Naive thymus-derived CD4-positive, alpha-beta T cell (primary cell): ENCODE measurements around the gene SLC25A4. TPM values are rescaled to one million over a fixed set of nuclear protein-coding genes. Genes with fewer than 3 reads are reported as not detected.
A peak's percentile ranks its signal among the peaks of the same experiment; 100 is the strongest.

Experiments used
- ATAC-seq: fragments of 150-1000 bp; cut with Tn5 transposase; 2 replicates; pipeline ENCODE4 v1.10.0; 2021; ENCODE audit warnings: mild to moderate bottlenecking, moderate library complexity
- CTCF ChIA-PET: fragments of 350-600 bp; sonication (Branson Sonifier 250); formaldehyde crosslinking; loops from one replicate; lab custom pipeline; 2021; ENCODE audit warnings: antibody characterized with exemption; lab: Charles Lee
- POLR2A ChIA-PET: fragments of 350-600 bp; sonication (Branson Sonifier 250); formaldehyde crosslinking; loops from one replicate; lab custom pipeline; 2021; ENCODE audit warnings: antibody characterized with exemption, inconsistent platforms; lab: Charles Lee
- DNase-seq, 9 donors: peaks; one replicate each; pipeline versions ENCODE4 v3.0.0 to v3.0.0-alpha.2; 2020 to 2022; ENCODE audit warnings: mixed read lengths in 1 of 9
- H3K27ac ChIP-seq: one replicate; pipeline ENCODE4 v1.7.0; 2013; ENCODE audit warnings: mild to moderate bottlenecking, low read depth, low read length, moderate library complexity
- H3K27me3 ChIP-seq, 2 donors: one replicate each; pipeline ENCODE4 v1.7.0; 2013; ENCODE audit warnings: low read length in 2 of 2, mild to moderate bottlenecking in 2 of 2, moderate library complexity in 2 of 2; ENCODE audit not compliant: control insufficient read depth in 2 of 2, insufficient read depth in 2 of 2
- H3K36me3 ChIP-seq, 3 experiments: 1 replicate in 2 of 3; 2 replicates in 1 of 3; pipeline ENCODE4 v1.7.0; 2013; ENCODE audit warnings: low read length in 3 of 3, mild to moderate bottlenecking in 3 of 3, moderate library complexity in 1 of 3; ENCODE audit not compliant: insufficient read depth in 3 of 3, control insufficient read depth in 2 of 3
- H3K4me1 ChIP-seq, 2 donors: one replicate each; pipeline ENCODE4 v1.7.0; 2013; ENCODE audit warnings: low read length in 2 of 2, mild to moderate bottlenecking in 2 of 2, moderate library complexity in 1 of 2; ENCODE audit not compliant: control insufficient read depth in 2 of 2, insufficient read depth in 2 of 2
- H3K4me3 ChIP-seq: 2 replicates; pipeline ENCODE4 v1.7.0; 2013; ENCODE audit warnings: mild to moderate bottlenecking, low read length
- H3K9me3 ChIP-seq, 3 experiments: 1 replicate in 2 of 3; 2 replicates in 1 of 3; pipeline ENCODE4 v1.7.0; 2013; ENCODE audit warnings: low read length in 3 of 3; ENCODE audit not compliant: control insufficient read depth in 2 of 3
- H3K27ac Mint-ChIP-seq, 9 donors: one replicate each; pipeline ENCODE4 v1.8.0; 2020 to 2022; ENCODE audit warnings: mixed read lengths in 9 of 9, mild to moderate bottlenecking in 8 of 9, moderate library complexity in 5 of 9, inconsistent platforms in 2 of 9
- H3K27me3 Mint-ChIP-seq, 5 donors: one replicate each; pipeline ENCODE4 v1.8.0; 2021 to 2022; ENCODE audit warnings: mixed read lengths in 5 of 5, mild to moderate bottlenecking in 1 of 5
- H3K36me3 Mint-ChIP-seq, 5 donors: one replicate each; pipeline ENCODE4 v1.8.0; 2020 to 2022; ENCODE audit warnings: mixed read lengths in 5 of 5, mild to moderate bottlenecking in 3 of 5, inconsistent platforms in 1 of 5
- H3K4me1 Mint-ChIP-seq, 7 donors: one replicate each; pipeline ENCODE4 v1.8.0; 2020 to 2022; ENCODE audit warnings: mixed read lengths in 7 of 7, mild to moderate bottlenecking in 3 of 7, inconsistent platforms in 1 of 7
- H3K4me3 Mint-ChIP-seq, 10 donors: one replicate each; pipeline ENCODE4 v1.8.0; 2020 to 2022; ENCODE audit warnings: mild to moderate bottlenecking in 10 of 10, mixed read lengths in 10 of 10, moderate library complexity in 6 of 10, inconsistent platforms in 2 of 10
- H3K9me3 Mint-ChIP-seq, 11 donors: one replicate each; pipeline ENCODE4 v1.8.0; 2020 to 2022; ENCODE audit warnings: mixed read lengths in 11 of 11, mild to moderate bottlenecking in 4 of 11, inconsistent platforms in 1 of 11, moderate library complexity in 1 of 11
- intact Hi-C, 2 donors: fragments of 100-400 bp; cut with micrococcal nuclease; formaldehyde crosslinking; loops; one replicate each; pipeline ENCODE4 v1.15.1; 2023
- polyA plus RNA-seq, 2 donors: library from polyadenylated mRNA; unstranded; fragments of 300-500 nt; fragmentation: Illumina TruSeq; gene quantifications; one replicate each; pipeline ENCODE4 v1.2.3, GENCODE V29; 2021
- total RNA-seq, 6 experiments: library from RNA in 5 of 6; stranded (reverse) in 5 of 6; gene quantifications; 1 replicate in 5 of 6; 2 replicates in 1 of 6; pipeline ENCODE4 v1.2.3 and lab custom pipeline; 2021 to 2026

Gene SLC25A4
- total and polyA plus RNA-seq, 7 experiments from 2014 or later, result 0.60 to 7.2 (median 3.8) TPM

DNA sequence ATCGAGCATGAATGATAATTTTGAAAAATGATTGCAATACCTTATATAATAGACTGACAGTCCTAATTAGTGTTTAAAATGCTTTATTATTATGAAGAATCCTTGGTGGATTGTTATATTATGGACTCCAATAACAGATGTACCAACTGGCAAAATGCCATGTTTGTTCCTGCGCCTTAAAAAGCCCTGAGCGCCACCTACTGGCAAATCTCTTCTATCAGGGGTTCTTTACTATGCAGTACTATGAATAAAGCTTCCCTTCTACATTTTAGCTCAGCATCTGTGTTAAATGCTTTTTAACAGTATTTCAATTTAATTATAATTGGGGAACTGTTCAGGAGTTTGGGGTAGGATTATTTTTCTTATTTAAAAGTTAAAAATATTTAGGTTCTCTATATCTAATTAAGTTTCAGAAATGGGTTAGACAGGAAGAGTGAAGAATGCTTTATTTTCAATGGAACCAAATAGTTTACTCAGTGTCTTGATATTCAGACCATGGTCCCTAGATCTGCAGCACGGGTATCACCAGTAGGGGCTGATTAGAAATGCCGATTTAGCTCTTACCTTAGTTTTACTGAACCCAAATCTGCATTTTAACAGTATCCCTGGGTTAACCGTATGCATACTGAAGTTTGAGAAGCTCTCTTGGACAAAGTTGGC is 40.7 kb downstream of the SLC25A4 start:
- ATAC-seq (peak; percentile 84), DNase-seq (peak; percentile 42 to 78 (median 73))
- no peaks in the 10 kb centered on the region for H3K4me1 ChIP-seq
- POLR2A ChIA-PET, result interaction anchor here (1.2 to 1.4 kb wide), 2 partner anchors 25 to 152 kb away, joined by 3 to 6 read pairs; partner anchors contain the start of gene SNX25
- H3K27ac ChIP-seq, result no peak overlapping the region
- CTCF ChIA-PET, result interaction anchor here (0.6 to 1.9 kb wide), 20 partner anchors 9 to 521 kb away, joined by 3 to 16 read pairs (median 4); partner anchors contain the start of gene SLC25A4
- H3K36me3 ChIP-seq, result peaks cover 0 to 7% (median 0%) of the 10 kb centered on the region in 3 experiments
- Mint-ChIP-seq H3K27me3 (no peaks in the 10 kb centered on the region), H3K9me3 (no peaks in the 10 kb centered on the region), H3K4me3 (no peak overlapping the region), H3K27ac (no peak overlapping the region), H3K36me3 (peaks cover 0 to 26% (median 15%) of the 10 kb centered on the region in 5 donors), H3K4me1 (peaks cover 16 to 63% (median 39%) of the 10 kb centered on the region in 7 donors)
- no peak overlapping the region for H3K4me3 ChIP-seq
- H3K27me3 ChIP-seq, result no peaks in the 10 kb centered on the region
- intact Hi-C loops, result loop anchor here (1.0 to 2.0 kb wide), 9 partner anchors 19 to 438 kb away; partner anchors contain the start of gene CFAP97 (in 1 of the 2)
- H3K9me3 ChIP-seq, result no peaks in the 10 kb centered on the region

DNA sequence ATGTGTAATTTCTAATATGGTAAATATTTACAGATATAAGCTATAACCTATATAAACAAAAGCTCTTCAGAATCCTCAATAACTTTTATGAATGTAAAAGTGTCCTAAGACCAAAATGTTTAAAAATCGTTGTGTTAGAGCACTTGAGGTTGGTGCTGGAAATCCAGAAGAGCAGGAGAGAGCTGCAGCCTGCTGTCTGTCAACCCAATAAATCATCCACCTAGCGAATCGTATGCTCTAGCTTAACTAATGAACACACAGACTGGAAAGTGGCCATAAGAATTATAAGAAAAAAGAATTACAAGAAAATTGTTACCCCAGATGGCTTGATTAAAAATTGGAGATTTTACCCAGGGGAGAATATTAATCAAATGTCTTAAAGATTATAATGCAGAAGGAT is 43.7 kb downstream of the SLC25A4 start:
- Histone ChIP-seq H3K27me3 (no peaks in the 10 kb centered on the region), H3K27ac (no peak overlapping the region), H3K4me3 (no peak overlapping the region), H3K4me1 (no peaks in the 10 kb centered on the region), H3K36me3 (peaks cover 0 to 19% (median 0%) of the 10 kb centered on the region in 3 experiments), H3K9me3 (no peaks in the 10 kb centered on the region)
- Mint-ChIP-seq H3K27me3 (no peaks in the 10 kb centered on the region), H3K4me3 (no peak overlapping the region), H3K9me3 (no peaks in the 10 kb centered on the region), H3K4me1 (peaks cover 11 to 62% (median 45%) of the 10 kb centered on the region in 7 donors), H3K36me3 (peaks cover 8 to 31% (median 20%) of the 10 kb centered on the region in 5 donors), H3K27ac (no peak overlapping the region)
- DNase-seq (no peak), ATAC-seq (no peak)
- intact Hi-C loops, result no loop called here
- ChIA-PET POLR2A (no interaction called here), CTCF (interaction anchor here (1.0 to 1.9 kb wide), 3 partner anchors 146 to 181 kb away, joined by 3 to 7 read pairs (median 4); no protein-coding TSS in a partner anchor)

DNA sequence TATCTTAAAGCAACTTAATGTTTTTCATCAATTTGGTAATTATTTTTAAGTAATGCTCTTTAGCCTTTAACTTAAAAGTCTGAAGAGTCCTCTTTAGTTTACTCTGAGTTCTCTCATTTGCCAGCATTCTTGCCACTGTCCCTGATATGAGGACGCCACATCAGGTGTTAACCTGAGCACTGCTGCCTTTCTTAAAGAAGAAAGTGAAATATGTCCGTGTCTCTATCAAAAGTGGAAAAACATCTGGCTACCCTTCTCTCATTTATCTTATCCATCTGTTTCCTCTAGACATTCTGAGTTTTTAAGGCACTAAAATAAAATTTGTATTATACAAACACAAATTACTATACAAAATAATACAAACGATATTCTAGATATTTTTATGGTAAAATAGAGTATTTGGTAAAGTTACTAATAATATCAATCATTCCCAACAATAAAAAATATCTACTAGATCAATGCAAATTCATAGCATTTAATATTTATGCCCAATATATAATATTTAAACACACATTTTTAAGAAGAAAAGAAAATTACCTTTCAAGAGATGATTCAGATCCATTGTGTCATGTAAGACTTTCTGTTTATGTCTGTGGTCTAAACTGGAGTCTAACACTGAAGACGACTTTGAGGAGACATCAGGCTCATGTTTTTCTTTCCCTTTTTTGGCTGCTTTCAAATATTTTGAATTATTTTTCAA is 46.7 kb downstream of the SLC25A4 start:
- no peak for ATAC-seq
- no peak overlapping the region for H3K4me3 ChIP-seq
- Mint-ChIP-seq H3K4me3 (peak overlapping the region in 1 of 10 donors; percentile 7), H3K9me3 (no peaks in the 10 kb centered on the region), H3K36me3 (peaks cover 8 to 32% (median 19%) of the 10 kb centered on the region in 5 donors), H3K27ac (peak overlapping the region in 3 of 9 donors; percentile 4 to 55 (median 30)), H3K4me1 (peaks cover 16 to 55% (median 44%) of the 10 kb centered on the region in 7 donors), H3K27me3 (no peaks in the 10 kb centered on the region)
- intact Hi-C loops, result no loop called here
- H3K27ac ChIP-seq, result no peak overlapping the region
- CTCF ChIA-PET, result no interaction called here
- no peak for DNase-seq
- H3K36me3 ChIP-seq, result peaks cover 0 to 19% (median 0%) of the 10 kb centered on the region in 3 experiments
- POLR2A ChIA-PET, result no interaction called here
- H3K27me3 ChIP-seq, result no peaks in the 10 kb centered on the region
- no peaks in the 10 kb centered on the region for H3K4me1 ChIP-seq
- no peaks in the 10 kb centered on the region for H3K9me3 ChIP-seq

GRCh38 chr4:185190306-185190856 is 47.3 kb downstream of the SLC25A4 start:
- DNase-seq (no peak), ATAC-seq (no peak)
- POLR2A ChIA-PET, result no interaction called here
- intact Hi-C loops, result no loop called here
- Histone ChIP-seq H3K9me3 (no peaks in the 10 kb centered on the region), H3K27me3 (no peaks in the 10 kb centered on the region), H3K36me3 (peaks cover 0 to 19% (median 0%) of the 10 kb centered on the region in 3 experiments), H3K4me3 (no peak overlapping the region), H3K4me1 (no peaks in the 10 kb centered on the region), H3K27ac (no peak overlapping the region)
- Mint-ChIP-seq H3K4me3 (peak overlapping the region in 1 of 10 donors; percentile 7), H3K27ac (peak overlapping the region in 4 of 9 donors; percentile 4 to 55 (median 40)), H3K36me3 (peaks cover 8 to 36% (median 19%) of the 10 kb centered on the region in 5 donors), H3K27me3 (no peaks in the 10 kb centered on the region), H3K9me3 (no peaks in the 10 kb centered on the region), H3K4me1 (peaks cover 21 to 55% (median 45%) of the 10 kb centered on the region in 7 donors)
- CTCF ChIA-PET, result no interaction called here

DNA sequence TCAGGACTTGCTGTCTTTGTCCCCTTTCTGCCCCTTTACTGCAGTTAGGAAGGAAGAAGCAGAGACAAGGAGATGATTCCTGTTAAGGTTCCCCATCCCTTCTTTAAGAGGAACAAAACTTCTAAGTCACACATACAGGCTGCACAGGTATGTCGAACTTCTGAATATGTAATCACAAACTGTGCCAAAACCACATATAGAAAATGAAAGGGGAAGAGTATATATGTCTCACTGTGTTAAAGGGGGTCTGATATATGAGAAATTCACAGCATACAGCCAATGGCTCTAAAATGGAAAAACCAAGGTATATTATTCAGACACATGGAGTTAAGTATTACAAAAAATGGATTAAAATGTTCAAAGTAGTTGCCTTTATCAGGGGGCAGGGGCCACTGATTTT is 49.0 kb downstream of the SLC25A4 start:
- DNase-seq (no peak), ATAC-seq (no peak)
- CTCF ChIA-PET, result no interaction called here
- Mint-ChIP-seq H3K27ac (peak overlapping the region in 1 of 9 donors; percentile 8), H3K4me1 (peaks cover 21 to 56% (median 49%) of the 10 kb centered on the region in 7 donors), H3K36me3 (peaks cover 8 to 37% (median 19%) of the 10 kb centered on the region in 5 donors), H3K4me3 (peak overlapping the region in 1 of 10 donors; percentile 9), H3K9me3 (no peaks in the 10 kb centered on the region), H3K27me3 (no peaks in the 10 kb centered on the region)
- intact Hi-C loops, result no loop called here
- POLR2A ChIA-PET, result no interaction called here
- Histone ChIP-seq H3K4me1 (no peaks in the 10 kb centered on the region), H3K9me3 (no peaks in the 10 kb centered on the region), H3K4me3 (no peak overlapping the region), H3K27me3 (no peaks in the 10 kb centered on the region), H3K27ac (no peak overlapping the region), H3K36me3 (peaks cover 0 to 19% (median 0%) of the 10 kb centered on the region in 3 experiments)
